NCI-H1092 (cell line): ENCODE measurements around the gene CDC25A.
"Not testable (repeated sequence)": the region's sequence is repeated elsewhere in the genome, so short reads cannot be mapped to it uniquely, and the experiment has no call there.

Experiments
- DNase-seq: peaks from one replicate; lab custom pipeline; 2025; lab: John Stamatoyannopoulos, UW

CDC25A gene

DNA sequence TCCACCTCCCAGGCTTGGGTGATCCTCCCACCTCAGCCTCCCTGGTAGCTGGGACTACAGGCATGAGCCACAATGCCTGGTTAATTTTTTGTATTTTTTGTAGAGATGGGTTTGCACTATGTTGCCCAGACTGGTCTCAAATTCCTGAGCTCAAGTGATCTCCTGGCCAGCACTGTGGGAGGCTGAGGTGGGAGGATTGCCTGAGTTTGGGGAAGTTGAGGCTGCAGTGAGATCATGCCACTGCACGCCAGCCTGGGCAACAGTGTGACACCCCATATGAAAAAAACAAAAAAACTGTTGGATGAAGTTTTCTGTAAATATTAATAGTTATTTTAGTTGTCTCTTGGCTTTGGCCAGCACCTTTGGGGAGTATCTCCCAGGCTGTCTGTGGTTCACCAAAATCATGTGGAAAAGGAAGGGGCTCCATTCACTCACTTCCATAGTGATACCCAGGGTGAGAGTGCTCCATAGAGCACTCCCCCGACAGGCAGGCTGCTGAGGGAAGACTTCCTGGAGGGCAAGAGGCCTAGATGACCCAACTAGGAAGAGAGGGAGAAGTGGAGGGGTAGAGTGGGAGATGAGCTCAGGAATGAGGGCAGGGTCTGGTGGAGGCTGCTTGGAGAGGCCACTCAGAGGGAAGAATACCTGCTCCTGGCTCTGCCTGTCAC is 47.1 kb downstream of the CDC25A start:
- no peak for DNase-seq

DNA sequence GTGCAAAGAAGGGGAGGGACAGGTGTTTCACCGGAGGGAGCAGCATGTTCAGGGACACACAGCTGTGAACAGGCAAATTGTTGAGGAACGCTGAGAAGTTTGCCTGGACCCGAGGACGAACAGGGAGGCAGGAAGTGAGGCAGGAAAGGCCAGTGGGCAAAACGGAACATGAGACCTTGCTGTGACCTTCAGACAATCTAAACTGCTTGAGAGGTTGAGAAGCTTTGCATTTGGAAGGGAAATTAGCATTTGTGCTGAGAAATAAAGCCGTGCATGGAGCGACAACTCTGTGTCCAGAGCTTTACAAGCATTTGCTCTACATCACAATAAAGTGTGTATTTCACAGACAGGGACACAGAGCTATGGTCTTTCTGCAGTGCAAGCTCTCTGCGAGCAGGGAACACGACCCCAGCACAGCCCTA is 47.9 kb downstream of the CDC25A start:
- DNase-seq: no peak

DNA sequence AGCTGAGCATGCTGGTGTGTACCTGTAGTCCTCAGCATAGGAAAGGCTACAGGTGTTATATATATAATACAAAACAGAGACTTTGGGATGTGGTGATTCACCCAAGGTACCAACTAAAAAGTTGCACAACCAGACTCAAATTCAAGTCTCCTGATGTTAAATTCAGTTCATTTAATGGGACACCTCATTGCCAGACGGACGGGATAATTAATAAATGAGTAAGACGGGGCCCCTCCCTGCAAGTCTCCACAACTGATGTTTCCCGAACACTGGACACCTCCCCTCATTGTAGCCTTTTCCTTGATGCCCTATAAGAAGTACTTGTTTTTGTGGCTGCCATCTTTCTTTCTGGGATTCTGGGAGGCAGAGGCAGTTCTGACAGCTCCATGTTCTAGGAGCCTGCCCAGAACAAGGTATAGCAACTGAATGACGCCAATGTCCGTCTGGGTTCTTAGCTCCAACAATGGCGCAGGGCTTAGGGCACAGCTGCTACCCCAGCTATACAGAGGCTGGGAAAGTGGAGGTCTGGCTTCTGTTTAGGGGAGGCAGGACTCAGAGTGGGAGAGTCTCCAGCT is 50.7 kb downstream of the CDC25A start:
- DNase-seq: no peak

DNA sequence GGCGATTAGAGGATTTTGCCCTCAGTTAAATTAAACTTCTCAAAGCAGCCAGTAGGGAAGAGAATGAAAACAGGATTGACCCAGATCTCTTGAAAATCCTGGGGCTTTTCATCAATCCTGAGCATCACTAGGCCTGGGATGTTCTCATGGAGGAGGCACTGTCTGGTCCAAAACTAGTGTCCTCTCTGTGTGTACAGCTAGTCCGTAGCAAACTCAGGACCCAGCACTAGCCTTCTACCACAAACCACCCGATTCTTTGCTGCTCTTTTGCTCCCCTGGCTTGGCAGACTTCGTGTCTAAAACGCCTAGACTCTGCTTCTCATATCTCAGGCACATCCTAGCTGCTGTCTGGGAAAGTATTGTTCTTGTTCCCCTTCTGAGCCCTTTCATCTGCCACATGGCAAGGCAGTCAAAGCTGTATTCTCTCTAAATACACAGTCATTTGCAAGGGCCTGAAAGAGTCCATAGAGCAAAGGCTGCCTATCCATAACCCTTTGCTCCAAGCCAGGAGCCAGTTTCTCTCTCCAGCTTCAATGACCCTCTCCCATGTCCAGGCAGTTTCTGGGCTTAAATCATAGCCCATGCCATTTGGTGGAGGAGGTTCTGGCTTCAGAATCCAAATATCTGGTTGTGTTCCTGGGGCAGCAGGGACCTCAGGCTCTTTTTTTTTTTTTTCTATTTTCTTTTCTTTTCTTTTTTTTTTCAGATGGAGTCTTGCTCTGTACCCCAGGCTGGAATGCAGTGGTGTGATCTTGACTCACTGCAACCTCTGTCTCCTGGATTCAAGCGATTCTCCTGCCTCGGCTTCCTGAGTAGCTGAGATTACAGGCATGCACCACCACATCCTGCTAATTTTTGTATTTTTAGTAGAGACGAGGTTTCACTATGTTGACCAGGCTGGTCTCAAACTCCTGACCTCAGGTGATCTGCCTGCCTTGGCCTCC is 52.4 kb downstream of the CDC25A start:
- no peak for DNase-seq

DNA sequence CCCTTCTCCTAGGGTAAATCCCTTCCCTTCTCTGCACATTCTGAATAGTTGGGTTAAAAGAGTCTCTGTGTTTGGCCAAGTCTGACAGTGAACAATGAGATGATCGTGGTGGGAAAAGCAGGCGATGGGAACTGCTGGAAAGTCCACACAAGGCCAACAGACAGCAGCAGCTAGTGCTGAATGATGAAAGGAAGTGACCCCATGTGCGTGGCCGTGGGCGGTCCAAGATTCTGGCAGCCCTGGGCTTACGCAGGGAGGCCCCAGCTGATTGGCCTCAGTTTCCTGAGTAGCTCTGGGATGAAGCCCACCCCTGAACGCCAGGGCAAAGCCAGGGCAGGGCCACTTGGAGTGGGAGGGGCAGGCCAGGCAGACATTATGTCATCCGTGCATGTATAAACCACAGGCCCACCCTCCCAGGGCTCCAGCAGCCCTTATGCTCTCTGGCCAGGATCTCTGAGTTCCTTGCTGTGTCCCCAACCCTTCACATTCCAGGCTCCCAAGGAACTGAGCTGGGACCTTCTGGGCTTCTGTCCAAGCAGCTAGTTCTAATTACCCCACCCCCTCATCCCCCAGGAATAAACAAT is 57.8 kb downstream of the CDC25A start:
- DNase-seq: no peak

DNA sequence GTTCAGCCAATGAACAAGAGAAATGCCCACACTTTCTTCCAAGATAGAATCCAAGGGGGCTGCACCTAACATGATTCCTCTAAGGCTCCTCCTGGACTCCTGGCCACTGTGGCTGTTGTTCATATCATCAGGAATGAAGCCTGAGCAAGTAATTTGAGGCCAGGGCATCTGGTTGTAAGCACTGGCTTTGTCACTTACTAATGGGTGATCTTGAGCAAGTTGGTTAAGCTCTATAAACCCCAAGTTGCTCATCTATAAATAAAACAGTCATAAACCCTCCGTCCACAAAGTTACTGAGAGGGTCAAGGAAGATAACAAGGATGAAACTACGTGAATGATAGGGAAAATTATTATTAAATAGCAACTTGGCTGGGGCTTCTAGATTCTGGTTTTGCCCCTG is 58.3 kb downstream of the CDC25A start:
- no peak for DNase-seq

DNA sequence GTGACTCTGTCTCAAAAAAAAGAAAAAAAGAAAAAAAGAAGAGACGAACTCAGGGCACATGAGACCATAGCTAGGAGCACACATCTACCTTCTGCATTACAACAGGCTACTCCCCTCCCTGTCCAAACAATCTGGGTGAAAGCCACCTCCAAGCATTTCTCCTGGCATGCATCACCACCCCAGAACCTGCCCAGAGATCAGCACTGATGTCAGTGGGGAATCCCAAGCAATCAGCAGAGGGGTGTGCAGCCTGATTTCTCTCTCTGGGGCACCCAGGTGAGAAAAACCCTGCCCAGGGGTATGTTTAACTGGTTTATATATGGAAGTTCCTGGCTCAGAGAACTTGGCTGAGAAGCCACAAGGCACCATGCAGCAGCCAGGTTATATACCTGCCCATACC is 59.4 kb downstream of the CDC25A start:
- no peak for DNase-seq

DNA sequence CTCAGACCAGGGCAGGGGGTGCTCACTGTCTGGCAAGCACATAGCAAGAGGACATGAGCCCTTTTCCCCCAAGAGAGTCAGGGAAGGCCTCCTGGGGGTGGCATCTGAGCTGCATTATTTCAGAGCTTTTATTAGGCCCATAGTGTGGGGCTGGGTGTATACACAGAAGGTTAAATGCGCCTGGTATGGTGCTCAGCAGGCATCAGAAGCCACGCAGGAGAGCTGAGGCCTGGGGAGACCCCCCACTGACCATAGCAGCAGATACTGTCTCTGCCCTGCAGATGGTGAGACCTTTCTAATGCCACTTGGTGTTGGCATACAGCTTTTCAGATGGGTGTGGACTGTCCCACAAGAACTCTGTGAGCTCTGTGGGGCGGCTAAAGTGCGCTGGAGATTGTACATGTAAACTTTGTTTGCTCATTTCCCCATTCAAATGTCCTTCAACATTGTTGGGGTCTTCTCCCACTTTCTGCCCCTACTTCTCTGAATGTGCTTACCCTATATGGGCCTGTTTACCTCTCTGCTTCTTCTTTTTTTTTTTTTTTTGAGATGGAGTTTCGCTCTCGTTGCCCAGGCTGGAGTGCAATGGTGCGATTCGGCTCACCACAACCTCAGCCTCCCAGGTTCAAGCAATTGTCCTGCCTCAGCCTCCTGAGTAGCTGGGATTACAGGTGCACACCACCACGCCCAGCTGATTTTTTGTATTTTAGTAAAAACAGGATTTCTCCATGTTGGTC is 62.2 kb downstream of the CDC25A start:
- DNase-seq: no peak

DNA sequence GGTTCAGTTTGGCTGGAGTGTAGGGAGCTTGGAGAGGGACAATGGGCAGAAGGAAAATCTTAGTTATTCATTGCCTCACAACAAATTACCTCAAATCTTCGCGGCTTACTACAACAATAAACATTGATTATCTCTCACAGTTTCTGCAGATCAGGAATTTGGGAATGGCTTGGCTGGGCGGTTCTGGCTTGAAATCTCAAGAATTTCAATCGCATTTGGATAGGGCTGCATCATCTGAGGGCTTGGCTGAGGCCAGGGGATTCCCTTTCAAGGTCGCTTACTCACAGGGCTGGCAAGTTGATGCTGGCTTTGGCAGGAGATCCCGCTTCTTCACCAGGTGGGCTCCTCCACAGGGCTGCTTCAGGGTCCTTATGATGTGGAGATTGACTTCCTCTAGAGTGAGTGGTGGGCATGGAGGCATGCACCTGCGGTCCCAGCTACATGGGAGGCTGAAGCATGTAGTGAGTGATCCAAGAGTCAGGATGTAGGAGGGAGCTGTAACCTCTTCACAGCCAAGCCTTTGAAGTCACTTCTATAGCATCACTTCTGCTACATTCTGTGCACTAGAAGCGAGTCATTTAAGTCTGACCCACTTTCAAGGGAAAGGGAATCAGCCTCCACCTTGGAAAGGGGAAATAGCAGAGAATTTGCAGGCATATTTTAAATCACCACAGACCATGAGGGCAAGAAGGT is 63.1 kb downstream of the CDC25A start:
- DNase-seq: no peak

DNA sequence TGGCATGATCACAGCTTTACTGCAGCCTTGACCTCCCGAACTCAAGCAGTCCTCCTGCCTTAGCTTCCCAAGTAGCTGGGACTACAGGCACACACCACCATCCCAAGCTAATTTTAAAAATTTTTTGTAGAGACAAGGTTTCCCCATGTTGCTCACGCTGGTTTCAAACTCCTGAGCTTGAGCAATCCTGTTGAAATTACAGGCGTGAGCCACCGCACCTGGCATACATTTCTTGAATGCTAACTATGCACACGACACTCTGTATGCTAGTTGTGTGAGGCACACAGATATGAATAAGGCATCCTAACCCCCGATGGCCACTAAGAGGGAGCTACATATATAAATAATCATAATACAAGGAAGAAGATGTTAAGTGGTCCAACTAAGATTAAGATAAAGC is 64.9 kb downstream of the CDC25A start:
- DNase-seq: no peak

DNA sequence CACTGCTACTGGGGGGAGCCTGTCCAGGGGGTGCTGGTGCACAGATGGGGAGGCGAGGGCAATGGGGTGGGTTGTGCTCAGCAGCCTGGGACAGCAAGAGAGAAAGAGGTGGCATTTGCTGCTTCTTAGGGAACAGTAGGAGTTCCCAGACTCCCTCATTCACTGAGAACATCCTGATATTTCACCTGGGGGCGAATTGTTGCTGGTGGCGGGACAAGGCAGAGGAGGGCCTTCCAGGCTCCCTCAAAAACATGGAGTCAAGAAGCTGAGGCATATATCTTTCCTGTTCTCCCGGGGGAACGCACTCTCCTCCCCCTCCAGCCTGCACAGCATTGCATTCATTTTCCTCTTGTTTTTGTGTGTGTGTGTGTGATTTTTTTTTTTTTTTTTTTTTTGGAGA is 65.7 kb downstream of the CDC25A start:
- no peak for DNase-seq

DNA sequence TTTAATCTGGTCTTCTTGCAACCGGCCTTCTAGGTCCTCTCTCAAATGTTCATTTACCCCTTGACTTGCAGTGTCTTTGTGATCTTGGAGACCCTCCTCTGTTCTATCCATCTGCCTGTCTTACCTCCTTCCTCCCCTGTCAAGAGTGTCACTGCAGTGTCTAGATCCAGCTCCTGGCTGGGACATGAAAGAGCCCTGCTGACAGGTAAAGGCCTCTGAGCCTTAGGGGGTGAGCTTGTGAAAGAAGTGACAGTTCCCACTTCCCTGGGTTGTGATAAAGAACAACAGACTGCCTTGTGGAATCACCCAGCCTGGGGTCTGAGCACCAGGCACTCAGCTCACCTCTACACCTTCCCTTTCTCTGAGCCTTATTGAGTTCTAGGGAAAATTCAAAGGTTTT is 68.0 kb downstream of the CDC25A start:
- DNase-seq: no peak

DNA sequence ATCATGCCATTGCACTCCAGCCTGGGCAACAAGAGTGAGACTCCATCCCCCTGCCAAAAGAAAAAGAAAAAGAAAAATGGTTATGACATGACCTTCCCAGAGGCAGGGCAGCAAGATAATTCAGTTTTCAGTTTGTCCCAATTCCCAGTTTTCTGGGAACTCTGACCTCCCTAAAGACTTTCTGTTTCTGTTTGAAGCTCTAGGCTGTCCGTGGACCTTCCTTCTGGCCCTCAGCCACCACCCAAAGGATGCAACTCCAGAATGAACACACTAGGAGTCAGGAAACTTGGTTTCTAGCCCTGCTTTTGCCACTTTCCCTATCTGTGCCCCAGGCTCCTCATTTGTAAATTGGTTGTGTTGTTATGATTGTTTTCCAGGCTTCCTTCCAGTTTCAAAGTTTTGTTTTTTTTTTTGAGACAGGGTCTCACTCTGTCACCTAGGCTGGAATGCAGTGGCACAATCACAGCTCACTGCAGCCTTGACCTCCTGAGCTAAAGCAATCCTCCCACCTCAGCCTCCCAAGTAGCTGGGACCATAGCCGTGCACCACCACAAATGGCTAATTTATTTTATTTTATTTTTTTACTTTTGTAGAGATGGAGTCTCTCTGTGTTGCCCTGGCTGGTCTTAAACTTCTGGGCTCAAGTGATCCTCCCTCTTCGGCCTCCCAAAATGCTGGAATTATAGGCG is 68.6 kb downstream of the CDC25A start:
- DNase-seq: no peak

DNA sequence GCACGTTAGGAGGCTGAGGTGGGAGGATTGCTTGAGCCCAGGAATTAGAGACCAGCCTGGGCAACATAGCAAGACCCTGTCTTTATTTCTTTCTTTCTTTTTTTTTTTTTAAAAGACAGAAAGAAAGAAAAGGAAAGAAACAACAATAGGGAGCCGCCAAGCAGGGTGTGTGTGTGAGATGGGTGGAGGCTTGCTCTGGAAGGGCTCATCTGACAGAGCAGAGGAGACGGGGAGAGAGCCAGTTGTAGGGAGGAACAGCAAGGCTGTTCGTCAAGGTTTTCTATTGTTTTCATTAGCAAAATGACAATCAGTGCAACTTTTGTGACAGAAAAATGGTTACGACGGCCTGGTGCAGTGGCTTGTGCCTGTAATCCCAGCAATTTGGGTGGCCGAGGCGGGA is 69.3 kb downstream of the CDC25A start:
- DNase-seq: no peak

DNA sequence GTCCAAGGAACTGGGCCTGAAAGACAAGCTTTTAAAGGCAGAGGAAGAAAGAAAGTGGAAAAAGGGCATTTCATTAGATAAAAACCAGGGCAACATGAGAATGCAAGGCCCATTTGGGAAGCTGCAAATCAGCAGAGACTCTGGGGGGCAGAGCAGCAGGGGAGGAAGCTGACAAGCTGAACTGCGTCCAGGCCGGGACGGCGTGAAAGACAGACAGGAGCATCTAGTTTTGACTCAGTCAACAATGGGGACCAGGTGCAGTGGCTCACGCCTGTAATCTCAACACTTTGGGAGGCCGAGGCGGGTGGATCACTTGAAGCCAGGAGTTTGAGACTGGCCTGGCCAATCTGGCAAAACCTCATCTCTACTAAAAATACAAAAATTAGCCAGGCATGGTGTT is 69.9 kb downstream of the CDC25A start:
- DNase-seq: no peak

DNA sequence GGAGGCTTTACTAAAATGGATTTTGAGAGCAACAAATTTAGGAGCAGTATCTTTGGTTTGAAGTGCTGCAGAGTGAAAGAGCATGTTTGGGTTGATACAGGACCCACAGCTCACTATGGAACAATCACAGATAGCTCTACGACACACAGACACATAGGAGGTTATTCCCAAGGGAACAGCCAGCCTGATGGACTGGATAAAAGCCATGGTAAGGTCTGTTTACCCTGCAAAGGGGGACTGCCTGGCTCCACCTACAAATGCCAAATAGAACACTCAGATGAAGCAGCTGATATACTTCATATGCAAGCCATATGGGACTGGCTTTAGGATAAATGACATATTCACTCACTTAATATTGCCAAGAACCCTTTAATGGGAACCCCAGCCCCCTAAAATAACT is 75.4 kb downstream of the CDC25A start:
- no peak for DNase-seq

DNA sequence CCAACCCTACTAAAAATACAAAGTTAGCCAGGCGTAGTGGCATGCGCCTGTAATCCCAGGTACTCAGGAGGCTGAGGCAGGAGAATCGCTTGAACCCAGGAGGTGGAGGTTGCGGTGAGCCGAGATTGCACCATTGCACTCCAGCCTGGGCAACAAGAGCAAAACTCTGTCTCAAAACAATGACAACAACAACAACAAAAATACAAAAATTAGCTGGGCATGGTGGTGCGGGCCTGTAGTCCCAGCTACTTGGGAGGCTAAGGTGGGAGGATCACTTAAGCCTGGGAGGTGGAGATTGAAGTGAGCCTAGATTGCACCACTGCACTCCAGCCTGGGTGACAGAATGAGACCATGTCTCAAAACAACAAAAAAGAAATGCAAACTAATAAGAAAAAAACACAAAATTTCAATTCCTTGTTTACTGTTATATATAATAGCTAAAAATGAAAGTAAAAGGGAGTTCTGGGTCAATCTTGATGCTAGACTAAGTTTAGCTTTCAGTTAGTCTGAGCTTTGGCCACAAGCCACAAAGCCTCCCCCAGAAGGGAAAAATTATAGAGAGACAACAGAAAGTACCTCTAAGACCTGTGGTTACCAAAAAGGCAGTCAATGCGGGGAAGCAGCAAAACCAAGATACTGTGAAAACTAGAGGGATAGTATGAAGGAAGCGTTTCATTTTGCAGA is 76.0 kb downstream of the CDC25A start:
- DNase-seq: not testable (repeated sequence)

DNA sequence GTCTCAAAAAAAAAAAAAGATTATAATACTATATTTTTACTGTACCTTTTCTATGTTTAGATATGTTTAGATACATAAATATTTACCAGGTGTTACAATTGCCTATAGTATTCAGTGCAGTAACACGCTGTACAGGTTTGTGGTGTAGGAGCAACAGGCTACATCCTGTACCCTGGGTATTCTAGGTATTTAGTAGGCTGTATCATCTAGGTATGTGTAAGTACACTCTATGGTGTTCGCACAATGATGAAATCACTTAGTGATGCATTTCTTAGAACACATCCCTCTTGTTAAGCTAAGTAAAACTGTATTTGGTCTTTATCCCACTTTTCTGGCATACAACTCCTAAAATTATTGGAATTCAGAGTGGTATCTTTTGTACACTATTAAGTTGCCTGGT is 77.8 kb downstream of the CDC25A start:
- DNase-seq: no peak

DNA sequence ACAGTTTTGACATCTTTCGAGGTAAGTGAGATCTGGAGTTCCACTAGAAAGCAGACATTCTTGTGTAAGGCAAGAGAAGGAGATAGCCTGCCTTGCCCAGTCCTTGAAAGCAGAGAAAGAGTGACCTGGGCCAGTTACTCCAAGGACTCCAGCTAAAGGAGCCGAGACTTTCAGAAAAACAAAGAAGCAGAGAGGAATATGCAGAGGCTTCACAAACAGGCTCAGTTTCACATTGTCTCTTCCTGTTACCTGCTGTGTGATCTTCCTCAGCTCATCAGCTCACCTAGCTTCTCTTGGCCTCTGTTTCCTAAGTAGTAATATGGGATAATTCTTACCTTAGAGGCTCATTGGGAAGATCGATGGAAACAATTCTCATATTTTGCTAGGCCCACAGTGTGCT is 81.0 kb downstream of the CDC25A start:
- no peak for DNase-seq
